IPS-NIHi7 (cell line): ENCODE data around the gene PLB1.

ENCODE experiments used
- DNase-seq: peaks from one replicate; pipeline ENCODE4 v3.0.0; 2012; ENCODE audit warnings: mixed read lengths; ENCODE audit errors: extremely low spot score

The PLB1 gene

DNA sequence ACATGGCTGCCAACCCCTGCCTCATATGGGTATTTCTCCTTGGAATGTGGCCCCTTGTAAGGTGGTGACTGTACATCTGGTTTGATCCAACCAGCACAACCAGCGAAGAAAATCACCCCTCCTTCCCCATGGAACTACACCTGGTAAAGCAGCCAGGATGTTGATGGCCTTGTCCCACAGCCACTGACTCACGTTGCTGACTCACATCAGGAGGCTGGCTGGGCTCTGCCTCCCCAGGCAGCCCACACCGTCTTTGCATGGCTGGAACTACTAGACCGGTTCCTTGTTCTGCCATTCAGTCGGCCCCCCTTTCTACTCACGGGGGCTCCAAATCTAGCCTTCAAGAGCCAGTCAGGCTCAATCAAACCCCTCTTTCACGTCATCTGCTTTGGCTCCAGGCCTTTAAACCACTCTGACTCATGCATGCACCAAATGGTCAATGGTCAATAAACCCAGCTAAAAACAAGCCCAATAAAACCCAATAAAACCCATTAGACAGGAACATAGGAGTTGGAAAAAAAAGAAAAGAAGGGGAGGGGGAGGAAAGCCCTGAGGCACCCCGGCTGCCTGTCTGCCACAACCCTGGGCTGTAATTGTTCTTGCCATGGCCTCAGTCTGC, 114.8 kb downstream of the PLB1 start:
- DNase-seq, result peak; percentile 54

- no peak for DNase-seq
These were observed 116.4 kb downstream of the PLB1 start for GRCh38 chr2:28612131-28612812.

GRCh38 chr2:28613186-28613585, 117.3 kb downstream of the PLB1 start:
- DNase-seq, result no peak

GRCh38 chr2:28613633-28614501, 118.0 kb downstream of the PLB1 start:
- no peak for DNase-seq

DNA sequence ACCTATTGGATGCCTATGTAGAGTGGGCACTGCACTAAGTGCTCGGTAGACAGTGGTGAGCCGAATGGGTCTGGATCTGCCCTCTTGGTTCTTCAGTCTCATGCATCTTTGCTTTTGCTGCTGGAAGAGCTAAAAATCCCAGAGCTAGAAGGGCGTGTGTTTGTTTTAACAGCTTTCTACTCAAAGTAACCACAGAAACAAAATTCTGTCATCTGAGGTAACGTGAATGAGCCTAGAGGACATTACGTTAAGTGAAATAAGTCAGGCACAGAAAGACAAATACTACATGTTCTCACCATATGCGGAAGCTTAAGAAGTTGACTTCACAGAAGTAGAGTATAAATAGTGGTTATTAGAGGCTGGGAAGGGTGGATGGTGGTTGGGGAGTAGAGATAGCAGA, 119.8 kb downstream of the PLB1 start:
- DNase-seq, result no peak

DNA sequence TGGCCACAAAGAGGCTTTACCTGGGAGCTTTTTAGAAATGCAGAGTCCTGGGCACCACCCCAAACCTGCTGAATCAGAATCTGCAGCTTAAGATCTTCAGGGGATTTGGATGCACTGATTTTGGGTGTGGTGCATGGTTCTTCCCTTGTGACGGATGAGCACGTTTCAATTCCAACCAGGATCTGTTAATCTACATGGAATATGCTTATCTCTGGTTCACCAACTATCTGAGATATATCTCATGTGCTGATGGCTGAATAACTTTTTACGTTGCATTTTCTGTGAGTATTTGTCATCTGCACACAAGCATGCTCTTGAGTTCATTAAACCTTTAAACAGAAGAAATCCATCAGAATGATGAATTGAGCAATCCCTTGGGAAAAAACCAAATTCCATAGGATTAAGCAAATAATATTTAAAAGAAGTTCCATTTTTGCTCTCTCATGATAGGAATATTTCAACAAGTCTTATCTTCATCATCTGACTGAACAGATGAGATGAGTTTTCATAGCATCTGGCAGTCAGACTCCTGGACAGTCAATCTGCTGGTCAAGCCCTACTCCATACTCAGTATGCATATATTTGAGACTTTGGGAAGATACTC, 120.6 kb downstream of the PLB1 start:
- no peak for DNase-seq

DNA sequence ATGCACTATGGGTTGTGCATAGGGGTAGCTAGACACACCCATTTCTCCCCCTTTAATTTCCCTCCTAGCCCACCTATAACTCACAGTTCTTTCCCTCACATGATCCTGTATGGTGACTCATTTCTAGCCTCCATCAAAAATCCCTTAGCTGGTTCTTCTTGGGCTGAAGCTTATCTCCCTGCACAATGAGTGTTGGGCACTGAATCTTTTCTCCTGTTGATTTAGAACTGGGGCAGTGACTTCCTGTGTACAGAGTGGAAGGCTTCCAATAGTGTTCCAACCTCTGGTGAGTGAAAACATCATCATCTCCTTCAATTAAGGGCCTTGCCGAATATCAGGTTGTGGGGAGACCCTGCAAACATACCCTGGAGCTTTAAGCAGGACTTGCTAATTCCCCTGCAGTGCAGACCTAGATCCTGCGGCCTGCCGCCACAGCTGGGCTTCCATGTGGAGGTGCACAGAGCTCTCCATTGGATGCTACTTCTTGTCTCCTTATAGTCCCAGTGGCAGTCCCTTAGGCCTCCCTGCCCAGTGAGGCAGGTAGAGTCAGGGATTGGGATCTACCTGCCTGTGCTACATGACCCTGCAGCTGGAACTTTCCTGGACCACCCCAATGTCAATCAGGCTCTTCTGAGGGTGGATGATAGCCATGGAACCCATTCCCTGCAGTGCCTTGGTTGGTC, 121.8 kb downstream of the PLB1 start:
- DNase-seq, result no peak

DNA sequence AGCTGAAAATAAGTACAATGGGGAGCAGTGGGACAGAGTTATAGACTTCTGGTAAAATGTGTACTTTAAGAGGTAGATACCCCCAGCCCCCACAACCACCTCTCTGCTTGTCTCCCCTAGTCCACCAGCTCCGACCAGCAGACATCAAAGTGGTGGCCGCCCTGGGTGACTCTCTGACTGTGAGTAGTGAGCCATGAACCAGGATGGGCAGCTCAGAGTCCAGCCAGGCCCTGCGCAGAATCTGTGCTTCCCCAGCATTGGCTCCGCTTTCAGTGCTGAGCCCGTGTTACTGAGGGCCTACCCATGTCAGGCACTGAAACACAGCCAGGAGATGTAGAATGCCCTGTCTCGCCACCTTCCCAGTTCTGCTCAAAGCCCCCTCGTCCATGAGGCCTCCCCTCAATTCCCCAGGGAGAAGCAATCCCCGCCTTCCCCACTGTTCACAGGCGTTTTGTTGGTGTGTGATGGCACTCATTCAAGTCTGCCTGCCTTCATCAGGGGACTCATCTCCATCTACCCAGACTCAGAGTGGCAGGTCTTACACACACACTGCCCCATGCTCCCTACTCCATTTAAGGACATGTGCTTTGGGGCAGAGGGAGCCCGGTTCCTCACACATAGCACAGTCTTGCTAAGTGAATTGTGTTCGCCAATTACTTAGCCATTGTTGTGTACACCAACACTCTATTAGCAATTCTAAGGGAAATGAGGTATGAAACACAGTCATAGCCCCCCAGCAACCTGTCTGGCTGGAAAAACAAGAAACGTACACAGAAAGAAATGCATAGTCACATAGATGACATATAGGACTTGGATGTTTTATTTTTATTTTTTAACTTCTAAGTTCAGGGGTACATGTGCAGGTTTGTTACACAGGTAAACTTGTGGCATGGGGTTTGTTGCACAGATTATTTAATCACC, 122.6 kb downstream of the PLB1 start:
- no peak for DNase-seq

DNA sequence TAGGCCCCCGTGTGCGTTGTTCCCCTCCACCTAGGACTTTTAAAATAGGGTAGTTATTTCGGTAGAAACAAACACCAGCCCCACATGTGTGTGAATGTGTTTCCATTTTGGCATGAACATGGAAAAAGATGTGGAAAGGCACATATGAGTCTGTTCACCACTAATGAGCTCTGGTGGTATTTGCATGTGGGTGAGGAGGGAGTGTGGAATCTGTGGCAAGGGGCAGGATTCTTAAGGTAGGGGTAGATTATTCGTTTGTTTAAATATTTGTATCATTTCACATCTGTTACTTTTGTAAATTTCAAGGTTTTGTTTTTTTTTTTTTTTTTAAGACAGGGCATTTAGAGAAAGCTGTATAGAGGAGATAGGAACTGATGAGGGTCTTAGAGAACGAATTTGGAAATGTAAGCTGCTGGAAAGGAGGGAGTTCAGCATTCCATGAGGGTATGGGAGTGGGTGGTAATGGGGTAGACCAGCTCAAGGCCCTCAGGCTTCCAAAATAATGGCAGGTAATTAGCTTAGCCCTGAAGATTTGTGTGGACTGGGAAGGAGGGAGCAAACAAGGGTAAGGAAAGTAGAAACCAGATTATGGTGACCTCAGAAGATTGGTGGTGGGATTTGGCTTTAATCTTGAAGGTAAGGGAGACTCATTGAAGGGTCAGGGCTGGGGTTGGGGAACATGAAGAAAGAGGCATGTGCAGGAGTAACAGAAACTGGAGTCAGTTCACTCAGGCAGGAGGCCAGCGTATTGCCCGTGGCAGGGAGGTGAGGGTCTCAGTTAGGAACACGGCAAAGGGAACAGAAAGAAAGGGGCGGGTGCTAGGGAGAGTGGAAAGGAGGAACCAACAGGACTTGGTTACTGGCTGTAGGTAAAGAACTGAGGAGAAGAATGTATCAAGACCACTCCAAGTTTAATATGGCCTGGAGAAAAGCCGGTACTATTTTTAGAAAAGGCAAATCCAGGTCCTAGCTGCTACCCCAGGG, 123.6 kb downstream of the PLB1 start:
- no peak for DNase-seq

- no peak for DNase-seq
These were observed 124.5 kb downstream of the PLB1 start for GRCh38 chr2:28620291-28620793.

GRCh38 chr2:28620801-28621171, 124.9 kb downstream of the PLB1 start:
- no peak for DNase-seq

DNA sequence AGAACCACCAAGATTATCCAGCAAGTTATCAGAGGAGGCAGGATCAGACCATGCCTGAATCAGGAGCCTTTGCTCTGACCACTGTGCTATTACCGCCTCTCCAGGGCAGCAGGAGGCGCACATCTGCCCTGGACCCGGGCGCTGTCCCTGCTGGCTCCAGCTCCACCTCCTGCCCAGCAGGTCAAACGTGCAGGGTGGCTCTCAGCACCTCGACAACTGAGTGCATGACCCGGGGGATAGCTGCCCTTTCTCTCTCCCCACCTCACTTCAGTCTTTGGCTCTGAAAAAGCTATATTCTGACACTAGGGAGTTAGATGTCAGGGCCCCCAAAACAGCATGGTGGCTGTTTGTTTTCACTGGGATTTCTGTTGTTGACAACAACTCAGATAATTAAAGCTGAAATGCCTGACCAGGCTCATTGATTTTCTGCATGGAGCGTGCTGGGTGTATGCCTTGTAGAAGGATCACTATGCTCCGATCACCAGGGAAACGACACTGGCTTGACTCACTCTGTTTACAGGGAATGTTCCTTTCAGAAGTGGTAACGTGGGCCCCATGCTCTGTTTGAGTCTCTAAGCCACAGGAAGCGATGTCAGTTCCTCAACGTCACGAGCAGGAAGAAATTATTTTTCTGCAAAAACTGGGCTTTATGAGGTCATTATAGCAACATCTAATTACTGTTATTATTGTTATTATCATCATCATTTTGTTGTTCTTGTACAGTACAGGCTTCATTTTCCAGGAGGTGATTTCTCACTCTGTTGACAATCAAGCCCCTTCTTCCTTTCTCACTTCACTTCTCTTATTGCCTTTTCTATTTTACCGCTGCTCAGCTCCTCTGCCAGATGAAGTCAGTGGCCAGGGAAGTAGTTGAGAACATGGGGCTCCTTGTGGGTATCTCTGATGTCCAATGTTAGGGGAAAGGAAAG, 125.6 kb downstream of the PLB1 start:
- DNase-seq, result peak; percentile 73

DNA sequence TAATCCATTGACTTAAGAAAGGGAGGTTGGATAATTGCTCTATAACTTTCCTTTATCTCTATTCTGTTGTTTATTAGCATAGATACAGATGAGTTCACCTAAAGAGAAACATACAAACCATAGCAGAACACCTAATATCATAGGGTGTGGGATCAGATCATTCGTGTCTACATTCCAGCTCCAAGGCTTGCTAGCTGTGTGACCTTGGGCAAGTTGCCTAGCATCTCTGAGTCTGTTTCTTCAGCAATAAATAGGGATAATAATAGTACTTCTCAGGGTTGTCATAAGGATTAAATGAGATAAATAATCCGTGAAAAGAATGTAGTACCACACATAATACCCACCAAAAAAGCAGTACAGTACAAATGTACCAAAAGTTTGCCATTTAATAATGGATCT, 126.2 kb downstream of the PLB1 start:
- DNase-seq, result no peak

- DNase-seq, result no peak
These were observed 127.9 kb downstream of the PLB1 start for GRCh38 chr2:28623582-28624405.

DNA sequence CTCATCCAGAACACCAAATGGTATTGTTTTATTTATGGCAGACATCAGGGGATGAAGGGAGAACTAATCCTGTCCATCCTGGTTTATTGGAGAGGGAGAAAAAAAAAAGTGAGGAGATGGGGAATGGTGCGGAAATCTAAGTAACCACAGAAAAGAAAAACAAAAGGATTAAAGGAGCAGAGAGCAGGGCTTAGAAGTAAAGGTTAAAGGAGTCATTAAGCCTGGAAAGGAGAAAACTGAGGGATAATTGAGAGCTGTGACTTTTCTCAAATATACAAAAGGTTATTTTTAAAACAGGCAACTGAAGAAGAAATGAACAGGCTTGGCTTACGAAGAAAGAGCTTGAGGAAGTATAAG, 128.6 kb downstream of the PLB1 start:
- no peak for DNase-seq

GRCh38 chr2:28624793-28625701, 129.2 kb downstream of the PLB1 start:
- peak; percentile 46 for DNase-seq
